Spleen (tissue), 7 donors: ENCODE data around the gene FRMD4B.

ENCODE experiments used
- POLR2A ChIP-seq, 3 donors: fragments of 450-650 bp; IDR thresholded peaks; one replicate each; pipeline ENCODE4 v1.5.1; 2017; ENCODE audit warnings: antibody characterized with exemption in 3 of 3, mild to moderate bottlenecking in 1 of 3
- POLR2AphosphoS5 ChIP-seq, 3 donors: sonication (generic); formaldehyde crosslinking; IDR thresholded peaks; one replicate each; pipeline ENCODE4 v1.5.1; 2017; ENCODE audit warnings: antibody characterized with exemption in 3 of 3
- TF ChIP-seq, protein P1 (sequence below), 11 experiments: fragments of 200-600 bp in 7 of 11; fragments of 450-650 bp in 4 of 11; sonication (generic) in 4 of 11; IDR thresholded peaks in 8 of 11; conservative IDR thresholded peaks in 3 of 11; 1 replicate in 7 of 11; 2 replicates in 4 of 11; pipeline versions ENCODE4 v1.4.0 to v1.8.0; 2016 to 2021; ENCODE audit warnings: antibody characterized with exemption in 11 of 11, inconsistent platforms in 4 of 11, mild to moderate bottlenecking in 1 of 11
- donor health status: DM: no; HTN: no; CAD: no; lungs with moderate emphysema.
- donor health status: DM: no; HTN: no; CAD: no.
- donor health status: DM: no; HTN: no; CAD: no.

DNA sequence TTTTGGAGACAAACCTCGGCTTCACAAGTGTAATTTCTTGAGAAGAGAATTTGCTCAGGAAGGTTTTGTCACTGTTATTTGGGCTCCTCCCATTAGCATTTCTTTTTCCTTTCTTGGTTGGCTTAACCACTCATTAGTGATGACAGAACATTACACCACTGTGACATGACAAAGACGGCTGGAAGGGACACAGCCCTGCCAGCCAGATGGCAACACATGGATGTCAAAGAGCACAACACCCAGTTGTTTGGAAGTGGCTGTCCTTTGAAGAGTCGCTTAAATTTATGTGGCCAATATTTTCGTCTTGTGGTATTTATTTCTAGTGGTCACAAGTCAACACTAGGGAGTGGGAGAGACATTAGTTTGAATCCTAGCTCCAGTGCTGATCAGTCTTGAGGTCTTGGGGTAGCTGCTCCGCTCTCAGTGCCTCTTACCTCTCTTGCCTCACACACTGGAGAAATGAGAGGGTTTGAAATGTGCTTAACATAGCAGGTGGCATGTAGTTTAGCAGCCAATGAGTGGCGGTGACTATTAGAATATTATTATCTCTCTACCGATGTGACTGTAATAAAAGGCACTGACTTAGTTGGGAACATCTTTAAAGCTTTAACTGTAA, 92.8 kb downstream of the FRMD4B start:
- TF ChIP-seq POLR2AphosphoS5 (IDR thresholded peaks at IDR 0.05) (no peak), POLR2A (IDR thresholded peaks at IDR 0.05) (no peak)
- TF ChIP-seq, protein P1, sequence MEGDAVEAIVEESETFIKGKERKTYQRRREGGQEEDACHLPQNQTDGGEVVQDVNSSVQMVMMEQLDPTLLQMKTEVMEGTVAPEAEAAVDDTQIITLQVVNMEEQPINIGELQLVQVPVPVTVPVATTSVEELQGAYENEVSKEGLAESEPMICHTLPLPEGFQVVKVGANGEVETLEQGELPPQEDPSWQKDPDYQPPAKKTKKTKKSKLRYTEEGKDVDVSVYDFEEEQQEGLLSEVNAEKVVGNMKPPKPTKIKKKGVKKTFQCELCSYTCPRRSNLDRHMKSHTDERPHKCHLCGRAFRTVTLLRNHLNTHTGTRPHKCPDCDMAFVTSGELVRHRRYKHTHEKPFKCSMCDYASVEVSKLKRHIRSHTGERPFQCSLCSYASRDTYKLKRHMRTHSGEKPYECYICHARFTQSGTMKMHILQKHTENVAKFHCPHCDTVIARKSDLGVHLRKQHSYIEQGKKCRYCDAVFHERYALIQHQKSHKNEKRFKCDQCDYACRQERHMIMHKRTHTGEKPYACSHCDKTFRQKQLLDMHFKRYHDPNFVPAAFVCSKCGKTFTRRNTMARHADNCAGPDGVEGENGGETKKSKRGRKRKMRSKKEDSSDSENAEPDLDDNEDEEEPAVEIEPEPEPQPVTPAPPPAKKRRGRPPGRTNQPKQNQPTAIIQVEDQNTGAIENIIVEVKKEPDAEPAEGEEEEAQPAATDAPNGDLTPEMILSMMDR (IDR thresholded peaks at IDR 0.05 in 8 of 11, conservative IDR thresholded peaks at IDR 0.05 in 3 of 11), result no peak
